ENCODE data around the gene SYCP3. TPM values are rescaled to one million over a fixed set of nuclear protein-coding genes. Genes with fewer than 3 reads are reported as not detected.

Gene SYCP3
- total RNA-seq, 1 experiment from 2014 or later, result 0.31 TPM

GRCh38 chr12:101697930-101698799 is 41.1 kb downstream of the SYCP3 start:
- Histone ChIP-seq H2BK120ac (ENCODE audit: low read depth, low read length, poor library complexity, severe bottlenecking) (no peak overlapping the region), H4K5ac (ENCODE audit: insufficient read length, low read depth, low read length) (no peak overlapping the region), H3K4ac (ENCODE audit: low read depth, low read length) (no peak overlapping the region), H3K9ac (ENCODE audit: extremely low read depth, insufficient read length, low read length) (peak overlapping the region; percentile 54), H4K20me1 (ENCODE audit: control insufficient read depth, insufficient read depth, insufficient read length) (no peaks in the 10 kb centered on the region), H2BK15ac (ENCODE audit: low read depth, low read length) (no peak overlapping the region), H3K79me1 (ENCODE audit: insufficient read depth, low read depth, low read length, poor library complexity, severe bottlenecking) (no peaks in the 10 kb centered on the region), H4K8ac (replicated peaks; ENCODE audit: insufficient read length, low read depth, low read length) (no peak overlapping the region), H3K14ac (ENCODE audit: insufficient read depth, low read length) (peak overlapping the region; percentile 51), H3K27me3 (ENCODE audit: insufficient read depth, low read length) (peaks cover 8% of the 10 kb centered on the region; the same call in 1 of the 2 replicates), H3K4me1 (ENCODE audit: insufficient read depth, low read length) (peaks cover 3% of the 10 kb centered on the region; the same call in 1 of the 2 replicates), H3K9me3 (ENCODE audit: control insufficient read depth, low read depth, low read length) (no peaks in the 10 kb centered on the region), H3K23me2 (ENCODE audit: insufficient read length, low read depth, low read length, poor library complexity, severe bottlenecking) (peaks cover 13% of the 10 kb centered on the region), H3K23ac (ENCODE audit: insufficient read length, low read depth, low read length) (no peak overlapping the region), H3K56ac (ENCODE audit: insufficient read length, low read depth, low read length) (no peak overlapping the region), H3T11ph (ENCODE audit: low read length) (no peak overlapping the region), H3K27ac (ENCODE audit: insufficient read length, low read depth, low read length) (no peak overlapping the region), H4K91ac (ENCODE audit: insufficient read length, low read depth, low read length) (no peak overlapping the region), H2AK5ac (ENCODE audit: insufficient read length, low read length) (no peak overlapping the region), H2BK5ac (ENCODE audit: insufficient read length, low read length) (no peak overlapping the region), H2BK12ac (ENCODE audit: insufficient read length, low read depth, low read length) (no peak overlapping the region), H3K18ac (ENCODE audit: insufficient read length, low read depth, low read length) (no peak overlapping the region), H2BK20ac (ENCODE audit: low read depth, low read length, poor library complexity, severe bottlenecking) (no peak overlapping the region), H3K79me2 (ENCODE audit: insufficient read depth, low read length) (no peaks in the 10 kb centered on the region), H3K4me2 (ENCODE audit: insufficient read depth, insufficient read length, low read length) (peak overlapping the region; percentile 46), H2AFZ (ENCODE audit: low read length) (no peak overlapping the region)
- Mint-ChIP-seq H3K4me1 (peaks cover 22 to 30% of the 10 kb centered on the region in 2 experiments), H3K36me3 (ENCODE audit: insufficient read depth in 1 of 3, low read depth in 3 of 3) (peaks cover 0 to 2% (median 0%) of the 10 kb centered on the region in 3 experiments; a peak in 2 of 7 replicates), H3K4me3 (peak overlapping the region; percentile 82 to 95), H3K9me3 (no peaks in the 10 kb centered on the region), H3K27ac (no peak overlapping the region), H3K27me3 (ENCODE audit: low read depth) (peaks cover 25% of the 10 kb centered on the region)
- DNase-seq, result peak; percentile 40
- no peak for TF ChIP-seq CTCF (conservative IDR thresholded peaks at IDR 0.05)
- no CpG with 5 or more reads among the region's 67 CpGs for WGBS (ENCODE audit: extremely low coverage, insufficient read length, low lambda C conversion rate)
